Kidney (tissue), 14 donors: Measurements from ENCODE around the gene OVAAL. TPM values are rescaled to one million over a fixed set of nuclear protein-coding genes. Genes with fewer than 3 reads are reported as not detected.
A peak's percentile ranks its signal among the peaks of the same experiment; 100 is the strongest.

ENCODE experiments used
- DNase-seq, 5 donors: peaks; one replicate each; pipeline ENCODE4 v3.0.0-alpha.2; 2013 to 2020
- FAIRE-seq: peaks from 2 replicates; lab custom pipeline; 2012; peaks lifted over from hg19 to GRCh38; lab: Jason Lieb, UNC
- H3K27ac ChIP-seq, 2 donors: one replicate each; pipeline ENCODE4 v1.7.0; 2013; ENCODE audit warnings: low read depth in 2 of 2, low read length in 2 of 2, inconsistent platforms in 1 of 2
- H3K27me3 ChIP-seq: one replicate; pipeline ENCODE4 v1.7.1; 2013; ENCODE audit warnings: low read length, inconsistent platforms; ENCODE audit not compliant: control insufficient read depth, insufficient read depth
- H3K36me3 ChIP-seq, 3 donors: one replicate each; pipeline versions ENCODE4 v1.7.0 to v1.7.1; 2013; ENCODE audit warnings: low read length in 3 of 3, control low read depth in 1 of 3, inconsistent platforms in 1 of 3; ENCODE audit not compliant: insufficient read depth in 3 of 3, control insufficient read depth in 2 of 3
- H3K4me1 ChIP-seq, 3 donors: one replicate each; pipeline versions ENCODE4 v1.7.0 to v1.7.1; 2013; ENCODE audit warnings: low read length in 3 of 3, inconsistent platforms in 1 of 3, low read depth in 1 of 3; ENCODE audit not compliant: control insufficient read depth in 2 of 3, insufficient read depth in 2 of 3
- H3K4me3 ChIP-seq, 3 donors: one replicate each; pipeline versions ENCODE4 v1.7.0 to v1.8.1; 2013; ENCODE audit warnings: low read length in 3 of 3, control low read depth in 1 of 3, inconsistent platforms in 1 of 3
- H3K9ac ChIP-seq, 3 donors: one replicate each; pipeline versions ENCODE4 v1.7.0 to v1.7.1; 2013; ENCODE audit warnings: low read length in 3 of 3, control low read depth in 1 of 3, inconsistent platforms in 1 of 3
- H3K9me3 ChIP-seq, 3 donors: one replicate each; pipeline versions ENCODE4 v1.7.0 to v1.7.1; 2013; ENCODE audit warnings: low read length in 3 of 3, control low read depth in 1 of 3, inconsistent platforms in 1 of 3; ENCODE audit not compliant: control insufficient read depth in 2 of 3, insufficient read depth in 1 of 3
- CTCF ChIP-seq: IDR thresholded peaks from 3 replicates; pipeline ENCODE4 v1.5.1; 2012; ENCODE audit warnings: mild to moderate bottlenecking, moderate library complexity, borderline replicate concordance; ENCODE audit not compliant: insufficient read depth; ENCODE audit errors: extremely low read depth
- intact Hi-C: fragments of 100-400 bp; cut with DNase I; formaldehyde crosslinking; loops from one replicate; pipeline ENCODE4 v1.11.1; 2022
- polyA plus RNA-seq: library from polyadenylated mRNA; stranded (reverse); fragments of 350-450 nt; fragmentation: Illumina TruSeq; extraction: RNeasy Lipid Tissue Mini Kit (QIAGEN cat#74804); gene quantifications from one replicate; pipeline ENCODE4 v1.2.3, GENCODE V29; 2014; ENCODE audit warnings: low read depth, low replicate concordance; ENCODE audit not compliant: insufficient read depth
- total RNA-seq: library from RNA; stranded (reverse); fragmentation: NEBNext Ultra II Directional; extraction: Animal tissue kit (Norgen Biotek cat#: 25700); gene quantifications from one replicate; pipeline ENCODE4 v1.2.1, GENCODE V29; 2021
- donor health status: control.
- donor health status: control.
- donor health status: control.
- donor health status: control.
- donor health status: control.
- donor health status: DM: yes; HTN: yes; CAD: no.
- donor health status: Normal renal cell carcinoma (clear cell type).

Gene OVAAL
- total and polyA plus RNA-seq, 2 donors from 2014 or later, result not detected

DNA sequence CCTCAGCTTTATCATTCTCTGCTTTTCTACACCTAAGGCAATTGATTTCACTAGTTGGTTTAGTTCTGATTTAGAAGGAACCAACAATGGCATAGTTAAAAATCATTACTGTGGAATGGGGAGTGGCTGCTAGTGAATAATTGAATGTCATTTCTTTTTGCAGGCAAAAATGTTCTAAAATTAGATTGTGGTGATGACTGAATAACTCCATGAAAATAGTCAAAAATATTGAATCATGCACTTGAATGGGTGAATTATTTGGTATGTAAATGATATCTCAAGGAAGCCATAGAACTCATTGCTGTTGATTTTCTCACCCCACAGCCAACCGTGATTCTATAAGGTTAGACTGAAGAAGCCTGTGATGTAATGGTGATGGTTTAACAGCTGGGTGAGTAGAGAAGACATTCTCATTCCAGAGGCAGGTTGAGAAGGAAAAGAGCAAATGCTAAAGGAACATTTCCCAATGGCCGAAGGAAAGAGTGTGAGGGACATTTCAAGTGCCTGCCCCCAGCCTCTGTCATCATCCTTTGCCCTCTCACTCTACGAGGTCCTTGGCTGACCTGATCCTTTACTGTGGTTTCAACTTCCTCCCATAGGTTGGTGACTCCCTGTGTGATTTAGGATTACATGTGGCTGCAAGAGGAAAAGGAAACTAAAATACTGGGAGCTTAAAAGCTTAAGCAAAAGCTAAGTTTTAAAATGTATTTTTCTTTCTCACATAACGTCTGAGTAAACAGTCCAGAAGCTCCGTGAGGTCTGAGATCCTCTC is 12.5 kb downstream of the OVAAL start:
- no peak for TF ChIP-seq CTCF
- Histone ChIP-seq H3K4me3 (no peak overlapping the region), H3K4me1 (peaks cover 0 to 6% (median 0%) of the 10 kb centered on the region in 3 donors), H3K9ac (no peak overlapping the region), H3K27ac (no peak overlapping the region), H3K27me3 (no peaks in the 10 kb centered on the region), H3K9me3 (no peaks in the 10 kb centered on the region), H3K36me3 (no peaks in the 10 kb centered on the region)
- FAIRE-seq (no peak), DNase-seq (no peak)
- intact Hi-C loops, result no loop called here

DNA sequence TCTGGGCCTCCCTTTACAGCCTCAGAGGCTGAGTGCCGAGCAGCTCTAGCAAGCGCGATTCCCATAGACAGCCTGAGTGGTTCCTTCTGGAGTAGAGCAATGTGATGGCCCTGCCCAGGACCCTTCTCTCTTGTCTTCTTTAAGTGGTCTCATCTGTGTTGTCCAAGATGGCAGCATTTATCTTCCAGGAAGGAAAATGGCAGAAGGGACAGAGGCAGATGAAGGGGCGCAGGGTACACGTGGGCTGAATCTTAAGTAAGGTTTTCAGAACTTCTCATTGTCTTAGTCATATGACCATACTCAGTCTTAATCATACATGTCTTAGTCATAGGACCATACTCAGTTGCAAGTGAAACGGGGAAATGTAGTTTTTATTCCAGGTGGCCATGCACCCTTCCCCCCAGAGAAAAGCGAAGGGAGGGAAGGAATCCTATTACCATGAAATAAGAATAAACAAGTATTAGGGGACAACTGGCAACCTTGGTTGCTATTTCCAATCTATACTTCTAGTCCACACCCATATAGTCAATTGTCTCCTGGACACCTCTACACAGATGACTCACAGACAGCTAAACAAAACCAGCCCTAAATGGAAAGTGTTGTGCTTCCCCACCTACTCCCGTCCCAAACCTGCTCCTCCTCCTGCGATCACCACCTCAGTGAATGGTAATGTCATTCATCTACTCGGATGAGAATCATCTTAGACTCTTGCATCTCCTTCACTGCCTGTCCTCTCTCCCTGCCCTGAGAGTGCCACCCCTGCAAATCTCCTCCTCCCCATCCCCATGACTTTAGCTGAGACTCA is 13.3 kb downstream of the OVAAL start:
- Histone ChIP-seq H3K4me3 (no peak overlapping the region), H3K9me3 (no peaks in the 10 kb centered on the region), H3K36me3 (no peaks in the 10 kb centered on the region), H3K27ac (no peak overlapping the region), H3K9ac (no peak overlapping the region), H3K4me1 (peaks cover 0 to 6% (median 0%) of the 10 kb centered on the region in 3 donors), H3K27me3 (no peaks in the 10 kb centered on the region)
- TF ChIP-seq CTCF, result no peak
- intact Hi-C loops, result no loop called here
- DNase-seq (no peak), FAIRE-seq (no peak)

DNA sequence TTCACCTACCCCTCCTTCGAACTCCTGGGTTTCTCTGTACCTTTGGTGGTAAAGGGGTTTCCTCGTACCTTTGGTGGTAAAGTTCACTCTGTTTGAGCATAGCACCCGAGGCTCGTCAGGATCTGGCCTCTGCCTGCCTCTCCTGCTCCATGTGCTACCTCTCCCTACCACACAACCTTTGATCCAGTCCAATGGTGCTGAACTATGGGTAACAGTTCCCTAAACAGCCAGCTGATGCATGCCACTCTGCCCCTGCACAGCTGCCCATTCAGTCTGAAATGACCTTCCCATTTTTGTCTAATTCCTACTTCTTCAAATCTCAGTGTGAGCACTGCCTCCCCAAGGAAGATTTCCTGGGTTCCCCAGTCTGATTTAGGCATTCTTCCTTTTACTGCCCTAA is 14.0 kb downstream of the OVAAL start:
- Histone ChIP-seq H3K9ac (no peak overlapping the region), H3K27ac (no peak overlapping the region)
- no peak for FAIRE-seq

More for the DNA sequence above, 14.0 kb downstream of the OVAAL start:
- H3K4me1 ChIP-seq, result peaks cover 0 to 6% (median 0%) of the 10 kb centered on the region in 3 donors
- H3K9me3 ChIP-seq, result no peaks in the 10 kb centered on the region
- peak in 1 of 5 donors; percentile 21 for DNase-seq
- no peak for TF ChIP-seq CTCF
- H3K27me3 ChIP-seq, result no peaks in the 10 kb centered on the region
- intact Hi-C loops, result no loop called here
- H3K36me3 ChIP-seq, result no peaks in the 10 kb centered on the region
- H3K4me3 ChIP-seq, result no peak overlapping the region
